HG02763 (cell line): Measurements from ENCODE around the gene MUC6.

ENCODE experiments used
- ATAC-seq: cut with Tn5 transposase; IDR thresholded peaks from one replicate; pipeline ENCODE4 v1.9.1; 2021; ENCODE audit warnings: mild to moderate bottlenecking, moderate library complexity; ENCODE audit not compliant: unreplicated experiment

Gene MUC6

DNA sequence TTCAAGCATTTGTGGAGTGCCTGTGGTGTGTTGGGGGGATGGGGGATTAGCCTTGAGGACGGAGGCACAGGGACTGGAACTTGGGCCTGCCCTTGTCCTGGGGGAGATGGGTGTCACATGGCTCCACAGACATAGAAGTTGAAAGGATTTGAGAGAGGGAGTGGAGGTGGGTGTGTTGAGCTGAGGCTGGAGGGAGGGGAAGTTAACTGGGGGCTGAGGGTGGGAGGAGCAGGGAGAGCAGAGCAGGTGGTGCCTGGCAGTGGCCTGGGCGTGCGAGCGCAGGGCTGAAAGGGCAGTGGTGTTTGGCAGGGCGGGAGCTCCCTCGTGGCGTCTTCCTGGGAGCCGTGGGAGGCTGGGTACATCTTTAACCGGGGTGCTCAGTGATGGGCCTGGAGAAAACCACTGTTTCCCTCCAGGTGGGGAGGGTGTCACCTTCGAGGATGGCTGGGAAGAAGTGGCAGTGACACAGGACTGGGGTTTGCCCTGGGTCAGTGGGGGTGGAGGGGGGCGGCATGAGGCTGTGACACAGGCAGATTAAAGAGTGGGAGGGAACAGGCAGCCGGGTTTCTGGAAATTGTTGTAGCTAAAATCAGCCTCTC, 65.3 kb downstream of the MUC6 start:
- ATAC-seq: no peak

- ATAC-seq: no peak
Measured at GRCh38 chr11:970319-970871, 66.1 kb downstream of the MUC6 start.

GRCh38 chr11:969651-970205, 66.8 kb downstream of the MUC6 start:
- ATAC-seq: no peak

GRCh38 chr11:968822-969221, 67.7 kb downstream of the MUC6 start:
- ATAC-seq: no peak

DNA sequence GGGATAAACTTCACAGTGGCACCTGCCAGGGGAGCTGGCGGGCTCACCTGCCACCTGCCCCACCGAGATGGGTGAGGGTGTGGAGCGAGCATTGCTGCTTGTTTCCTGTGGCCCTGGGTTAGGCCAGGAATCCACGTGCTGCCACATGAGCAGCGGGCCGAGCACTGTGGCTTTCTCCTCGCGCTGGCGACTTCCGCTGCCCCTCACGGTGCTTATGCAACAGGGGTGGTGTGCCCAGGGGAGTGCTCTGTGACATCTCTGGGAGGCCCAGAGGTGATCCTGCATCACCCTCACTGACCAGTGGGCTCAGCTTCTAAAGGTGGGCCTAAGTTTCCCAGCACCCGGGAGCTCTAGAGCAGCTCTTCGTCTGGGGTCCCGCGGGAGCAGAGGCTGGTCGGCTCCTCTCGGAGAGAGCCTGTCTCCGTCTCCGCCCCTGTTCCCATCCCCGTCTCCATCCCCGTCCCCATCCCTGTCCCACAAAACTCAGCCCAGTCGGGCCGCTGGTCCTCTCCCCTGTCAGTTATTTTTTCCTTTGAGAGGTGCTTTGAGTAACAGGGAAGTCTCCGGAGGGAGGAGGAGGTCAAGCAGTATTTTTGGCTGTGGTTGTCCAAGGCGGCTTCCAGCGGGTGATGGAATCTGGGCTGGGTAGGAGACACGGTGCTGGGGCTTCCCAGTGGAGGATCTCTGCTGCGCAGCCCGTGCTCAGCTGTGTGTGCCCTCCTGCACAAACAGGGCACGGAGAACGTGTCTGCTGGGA, 68.3 kb downstream of the MUC6 start:
- ATAC-seq: no peak

DNA sequence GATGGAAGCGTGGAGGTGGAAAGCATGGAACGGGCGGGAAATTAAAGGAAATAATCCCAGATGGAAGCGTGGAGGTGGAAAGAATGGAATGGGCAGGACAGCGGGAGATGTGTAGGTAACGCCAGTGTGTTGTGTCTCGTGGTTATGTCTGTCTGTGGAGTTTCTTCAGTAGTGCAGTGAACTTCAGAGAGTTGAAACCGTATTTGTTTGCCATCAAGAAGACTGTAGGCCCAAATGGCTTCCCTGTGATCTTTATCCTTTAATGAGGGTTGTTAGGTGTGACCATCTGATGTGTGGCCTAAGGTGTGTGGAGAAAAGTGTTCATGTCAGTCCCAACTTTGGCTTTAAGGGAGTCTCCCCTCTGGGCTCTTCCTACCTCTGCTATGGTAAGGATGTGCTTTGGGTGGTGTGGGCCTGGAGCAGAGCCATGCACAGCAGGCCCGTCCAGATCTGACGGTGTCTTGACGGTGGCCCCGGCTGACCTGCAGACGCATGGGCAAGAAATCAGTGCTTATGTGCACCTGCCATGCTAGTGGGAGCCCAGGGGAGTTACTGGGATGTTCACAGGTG, 71.2 kb downstream of the MUC6 start:
- ATAC-seq: no peak

- no peak for ATAC-seq
Measured at GRCh38 chr11:963852-964251, 72.7 kb downstream of the MUC6 start.
